ENCODE results near the gene CHST11.

CHST11 gene

GRCh38 chr12:104707194-104707593, 250.4 kb downstream of the CHST11 start:
- no peak for DNase-seq

DNA sequence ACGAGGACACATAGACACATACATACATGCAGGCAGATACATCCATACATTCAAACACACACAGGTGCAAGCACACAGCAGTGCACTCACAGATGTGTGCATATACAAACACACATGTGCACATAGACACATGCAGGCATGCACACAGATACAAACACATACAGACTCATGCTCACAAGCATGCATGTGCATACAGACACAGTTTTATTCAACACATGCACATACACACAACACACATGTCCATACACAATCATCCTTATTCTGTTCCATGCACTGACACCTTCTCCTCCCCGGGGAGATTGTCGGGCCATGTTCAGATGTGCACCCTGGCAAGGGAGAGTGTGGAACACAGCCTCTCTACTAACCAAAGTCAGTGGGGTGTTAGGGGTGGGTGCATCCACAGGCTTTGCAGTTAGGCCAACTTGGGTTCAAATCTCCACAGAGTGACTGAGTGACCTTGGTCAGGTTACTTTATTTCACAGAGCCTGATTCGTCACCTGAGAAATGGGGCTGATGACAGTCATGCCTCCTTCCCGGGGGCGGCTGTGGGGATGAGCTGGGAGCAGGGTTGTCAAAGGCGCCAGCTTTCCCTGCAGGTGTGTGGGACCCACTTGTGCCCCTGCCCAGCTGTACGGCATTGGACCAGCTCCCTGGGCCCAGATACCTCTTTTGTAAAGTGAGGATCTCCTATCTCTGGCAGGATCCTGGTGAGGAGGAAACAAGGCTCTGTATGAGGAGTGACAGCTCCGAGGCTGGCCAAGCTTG, 251.2 kb downstream of the CHST11 start:
- no peak for DNase-seq

DNA sequence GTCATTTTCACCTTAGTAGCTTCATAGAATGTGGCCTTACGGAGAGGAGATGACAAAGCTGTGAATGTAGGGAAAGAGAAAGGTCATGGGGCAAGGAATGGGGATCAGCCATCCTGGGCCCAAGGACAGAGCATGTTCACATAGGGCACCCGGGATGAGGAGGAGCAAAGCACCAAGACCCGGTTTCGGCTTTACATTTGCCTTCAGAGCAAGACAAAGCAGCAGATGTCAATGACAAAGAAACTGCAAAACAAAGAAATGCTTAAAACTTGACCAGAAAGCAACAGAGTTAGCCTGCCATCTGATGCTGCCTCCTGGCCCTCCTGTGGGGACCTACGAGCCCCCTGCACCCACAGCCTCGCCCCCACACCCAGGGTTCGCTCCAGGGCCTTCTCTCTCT, 252.1 kb downstream of the CHST11 start:
- no peak for DNase-seq

DNA sequence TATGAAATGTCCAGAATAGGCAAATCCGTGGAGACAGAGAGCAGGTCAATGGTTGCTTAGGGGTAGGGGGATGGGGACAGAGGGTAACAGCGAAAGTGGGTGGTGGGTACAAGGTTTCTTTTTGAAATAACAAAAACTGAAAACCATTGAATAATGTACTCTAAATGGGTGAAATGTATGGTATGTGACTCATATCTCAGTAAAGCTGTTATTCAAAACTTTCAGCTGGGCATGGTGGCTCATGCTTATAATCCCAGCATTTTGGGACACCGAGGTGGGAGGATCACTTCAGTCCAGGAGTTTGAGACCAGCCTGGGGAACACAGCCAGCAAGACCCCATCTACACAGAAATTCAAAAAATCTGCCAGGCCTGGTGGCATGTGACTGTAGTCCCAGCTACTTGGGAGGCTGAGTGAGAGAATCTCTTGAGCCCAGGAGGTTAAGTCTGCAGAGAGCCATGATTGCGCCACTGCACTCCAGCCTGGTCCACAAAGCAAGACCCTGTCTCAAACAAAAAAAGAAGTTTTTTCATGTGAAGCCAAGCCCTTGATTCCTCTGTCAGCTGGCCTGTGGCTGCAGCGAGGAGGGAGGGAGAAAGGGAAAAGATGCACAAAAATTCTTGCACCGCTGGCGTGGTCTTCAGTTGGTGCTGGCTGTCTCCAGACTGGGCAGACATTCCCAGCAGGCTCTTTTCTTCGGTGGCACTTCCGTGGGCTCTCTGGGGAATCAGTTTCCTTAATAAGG, 253.1 kb downstream of the CHST11 start:
- no peak for DNase-seq

GRCh38 chr12:104710940-104711689, 254.4 kb downstream of the CHST11 start:
- DNase-seq: no peak

GRCh38 chr12:104712477-104712876, 255.7 kb downstream of the CHST11 start:
- DNase-seq: no peak

GRCh38 chr12:104712968-104713367, 256.2 kb downstream of the CHST11 start:
- DNase-seq: no peak

DNA sequence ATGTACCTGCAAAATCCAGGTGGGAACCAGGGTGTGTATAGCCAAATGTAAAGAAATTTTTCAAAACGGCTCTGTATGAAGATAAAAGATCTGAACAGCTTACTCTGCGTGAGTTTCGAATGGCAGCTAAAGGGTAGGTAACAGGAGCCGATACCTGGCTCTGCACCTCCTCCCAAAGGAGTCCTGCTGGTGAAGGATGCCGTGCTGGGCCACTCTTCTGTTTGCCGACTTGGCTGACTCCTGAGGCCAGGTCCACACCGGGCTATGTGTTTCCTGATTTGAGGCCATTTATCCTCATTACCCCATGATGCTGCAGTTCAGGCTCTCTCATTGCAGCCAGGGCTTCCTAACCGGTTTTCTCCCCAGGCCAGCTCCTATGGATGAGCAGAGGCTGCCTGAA, 256.7 kb downstream of the CHST11 start:
- DNase-seq: no peak

GRCh38 chr12:104714369-104714768, 257.6 kb downstream of the CHST11 start:
- DNase-seq: no peak

GRCh38 chr12:104716172-104716571, 259.4 kb downstream of the CHST11 start:
- DNase-seq: no peak

- DNase-seq: peak; percentile 41
Observed at GRCh38 chr12:104718304-104718929, 261.7 kb downstream of the CHST11 start.

- DNase-seq: no peak
Observed at GRCh38 chr12:104719700-104720338, 263.1 kb downstream of the CHST11 start.

GRCh38 chr12:104720339-104721038, 263.7 kb downstream of the CHST11 start:
- no peak for DNase-seq

DNA sequence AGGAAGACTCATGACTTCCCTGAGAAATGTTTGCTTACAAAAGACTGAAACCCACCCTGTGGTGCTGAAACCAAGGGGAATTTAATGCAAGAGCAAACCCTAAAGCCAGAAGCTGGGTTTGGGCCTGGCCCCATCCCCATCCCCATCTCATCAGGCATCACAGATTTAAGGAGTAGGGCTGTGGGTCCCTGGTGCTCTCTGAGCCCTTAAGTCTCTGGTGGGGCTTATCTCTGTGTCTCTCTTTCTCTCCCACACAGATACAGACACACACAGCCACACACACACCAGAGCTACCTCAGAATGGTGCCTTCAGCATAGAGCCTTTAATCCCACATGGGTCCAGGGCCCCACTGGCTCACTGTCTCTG, 264.3 kb downstream of the CHST11 start:
- DNase-seq: no peak

DNA sequence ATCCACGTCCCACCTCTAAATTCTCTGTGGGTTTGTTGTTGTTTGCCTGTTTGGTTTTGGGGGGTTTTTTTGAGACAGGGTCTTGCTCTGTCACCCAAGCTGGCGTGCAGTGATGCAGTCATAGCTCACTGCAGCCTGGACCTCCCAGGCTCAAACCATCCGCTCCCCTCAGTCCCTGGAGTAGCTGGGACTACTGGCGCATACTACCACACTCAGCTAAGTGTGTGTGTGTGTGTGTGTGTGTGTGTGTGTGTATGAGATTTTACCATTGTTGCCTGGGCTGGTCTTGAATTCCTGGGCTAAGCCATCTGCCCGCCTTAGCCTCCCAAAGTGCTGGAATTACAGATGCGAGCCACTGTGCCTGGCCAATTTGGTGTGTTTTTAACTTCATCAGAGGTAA, 265.2 kb downstream of the CHST11 start:
- DNase-seq: no peak

DNA sequence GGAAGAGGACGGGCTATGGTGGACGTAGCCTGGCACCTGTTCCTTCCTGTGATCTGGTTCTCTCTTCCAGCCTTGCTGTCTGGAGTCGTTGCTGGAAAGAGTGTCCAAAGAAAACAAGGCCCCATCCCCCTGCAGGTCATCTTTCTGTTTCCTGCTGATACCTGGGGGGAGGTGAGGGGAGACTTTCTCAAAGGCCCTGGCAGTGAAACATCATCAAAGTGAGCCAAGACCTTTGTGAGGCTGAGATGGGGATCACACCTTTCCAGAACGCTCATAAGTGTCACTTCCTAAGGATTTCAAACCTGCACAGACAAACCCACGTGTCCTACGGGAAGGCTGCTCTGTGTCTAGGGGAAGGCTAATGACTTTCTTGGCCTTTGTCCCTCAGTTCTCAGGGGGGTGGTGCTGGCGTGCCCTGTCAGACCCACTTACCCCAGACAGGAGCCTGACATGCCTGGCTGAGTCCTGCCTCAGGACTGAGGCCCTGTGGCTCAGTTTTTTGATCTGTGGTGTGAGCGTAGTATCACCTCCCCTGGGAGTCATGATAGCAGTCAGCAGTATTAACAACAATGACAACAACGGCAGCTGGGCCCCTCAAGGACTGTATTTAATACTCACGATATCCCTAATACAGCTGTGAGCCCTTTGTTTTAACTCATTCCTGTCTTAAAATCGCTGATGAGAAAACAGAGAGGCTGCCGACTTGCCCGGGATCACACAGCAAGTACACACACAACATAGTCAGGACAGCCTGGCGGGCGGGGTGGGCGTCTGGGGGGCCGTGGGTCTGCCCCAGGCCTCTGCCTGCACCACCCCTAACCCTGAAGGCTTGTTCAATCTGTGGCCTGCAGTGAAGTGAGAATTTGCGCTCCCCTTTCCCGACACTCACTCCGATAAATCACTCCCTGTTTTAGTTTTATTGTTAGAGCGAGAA, 266.1 kb downstream of the CHST11 start:
- no peak for DNase-seq

GRCh38 chr12:104723895-104724294, 267.1 kb downstream of the CHST11 start:
- no peak for DNase-seq

GRCh38 chr12:104724992-104725585, 268.3 kb downstream of the CHST11 start:
- no peak for DNase-seq

DNA sequence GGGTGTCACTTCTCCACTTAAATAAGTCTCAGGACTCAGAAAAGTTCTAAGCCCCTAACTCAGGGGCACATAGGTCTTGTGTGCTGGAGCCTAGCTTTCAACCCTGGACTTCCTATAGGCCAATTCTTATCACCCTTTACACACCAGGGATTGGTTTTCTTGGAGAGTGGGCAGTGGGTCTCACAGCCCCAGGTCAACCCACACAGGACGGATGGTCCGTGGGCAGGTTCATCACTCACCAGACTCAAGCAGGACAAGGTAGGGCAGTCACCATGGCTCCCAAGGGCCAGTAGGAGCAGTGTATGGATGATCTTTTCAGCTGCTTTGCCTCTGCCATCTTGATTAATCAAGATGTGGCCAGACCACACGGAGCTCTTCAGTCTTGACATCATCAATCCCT, 268.9 kb downstream of the CHST11 start:
- no peak for DNase-seq

GRCh38 chr12:104727726-104728465, 271.1 kb downstream of the CHST11 start:
- no peak for DNase-seq
